Lung (tissue), 12 donors: Measurements from ENCODE around the gene SLC66A2. TPM values are rescaled to one million over a fixed set of nuclear protein-coding genes. Genes with fewer than 3 reads are reported as not detected.

Source experiments
- ATAC-seq: fragments of 200-7000 bp; cut with Tn5 transposase; one replicate; pipeline ENCODE4 v1.9.1; 2020; ENCODE audit warnings: moderate number of reproducible peaks; ENCODE audit not compliant: insufficient read depth, low FRiP score
- DNase-seq, 3 donors: peaks; one replicate each; pipeline ENCODE4 v3.0.0-alpha.2; 2013 to 2017
- H3K27ac ChIP-seq, 2 donors: one replicate each; pipeline ENCODE4 v1.5.1; 2013; ENCODE audit warnings: mild to moderate bottlenecking in 2 of 2, moderate library complexity in 2 of 2, control low read depth in 1 of 2, inconsistent platforms in 1 of 2, low read depth in 1 of 2, low read length in 1 of 2
- H3K27me3 ChIP-seq, 3 donors: one replicate each; pipeline ENCODE4 v1.5.1; 2013; ENCODE audit warnings: low read length in 2 of 3; ENCODE audit not compliant: control insufficient read depth in 3 of 3, insufficient read depth in 3 of 3
- H3K36me3 ChIP-seq, 4 donors: one replicate each; pipeline ENCODE4 v1.5.1; 2013; ENCODE audit warnings: low read length in 4 of 4, mild to moderate bottlenecking in 1 of 4, moderate library complexity in 1 of 4; ENCODE audit not compliant: control insufficient read depth in 4 of 4, insufficient read depth in 4 of 4
- H3K4me1 ChIP-seq, 5 donors: one replicate each; pipeline ENCODE4 v1.5.1; 2013; ENCODE audit warnings: low read length in 5 of 5, mild to moderate bottlenecking in 2 of 5, moderate library complexity in 1 of 5; ENCODE audit not compliant: control insufficient read depth in 5 of 5, insufficient read depth in 5 of 5
- H3K4me3 ChIP-seq: one replicate; pipeline ENCODE4 v1.5.1; 2013; ENCODE audit warnings: mild to moderate bottlenecking, control low read depth, moderate library complexity
- H3K9ac ChIP-seq, 2 donors: one replicate each; pipeline ENCODE4 v1.5.1; 2013; ENCODE audit warnings: low read length in 2 of 2, control low read depth in 1 of 2; ENCODE audit not compliant: insufficient read depth in 1 of 2
- H3K9me3 ChIP-seq, 4 donors: one replicate each; pipeline ENCODE4 v1.5.1; 2013; ENCODE audit warnings: low read length in 3 of 4, mild to moderate bottlenecking in 1 of 4, moderate library complexity in 1 of 4; ENCODE audit not compliant: control insufficient read depth in 4 of 4, insufficient read depth in 3 of 4
- CTCF ChIP-seq: IDR thresholded peaks from 2 replicates; pipeline ENCODE4 v1.5.1; 2012; ENCODE audit warnings: mild to moderate bottlenecking; ENCODE audit errors: control extremely low read depth, extremely low read depth
- WGBS, 2 donors: extraction: QIAGEN DNeasy Blood & Tissue Kit; methylation state at CpG; one replicate each; pipeline ENCODE4 v1.1.7; 2013; 5-methylcytosine and 5-hydroxymethylcytosine counted together
- polyA plus RNA-seq, 2 donors: library from polyadenylated mRNA; stranded (reverse); fragments of 200-250 nt; gene quantifications; one replicate each; pipeline ENCODE4 v1.2.1, GENCODE V29; 2013
- total RNA-seq, 2 donors: library from RNA; depleted of rRNA in 1 of 2; stranded (reverse); fragments of >200 nt in 1 of 2; gene quantifications; one replicate each; pipeline ENCODE4 v1.2.1, GENCODE V29; 2014 to 2021
- donor health status: control.
- donor health status: control.
- donor health status: Bipolar disorder and iron deficiency.
- donor health status: healthy.
- donor health status: DM: yes; HTN: yes; CAD: no.

The SLC66A2 gene
- total and polyA plus RNA-seq, 4 donors, result 26.5 to 71.8 (median 62.3) TPM

- H3K36me3 ChIP-seq, result peaks cover 12 to 31% (median 19%) of the 10 kb centered on the region in 4 donors
- ATAC-seq (no peak), DNase-seq (no peak)
- no peak overlapping the region for H3K27ac ChIP-seq
- H3K9me3 ChIP-seq, result no peaks in the 10 kb centered on the region
- TF ChIP-seq CTCF, result no peak
- no peak overlapping the region for H3K9ac ChIP-seq
- no peak overlapping the region for H3K4me3 ChIP-seq
- H3K27me3 ChIP-seq, result peaks cover 0 to 2% (median 0%) of the 10 kb centered on the region in 3 donors
- H3K4me1 ChIP-seq, result no peaks in the 10 kb centered on the region
- 91% methylated on average over 17 of the region's 17 CpGs for WGBS, 2 donors
Measured at GRCh38 chr18:79971211-79971952, 19.9 kb upstream of the SLC66A2 start.

- DNase-seq, result no peak
- peaks cover 12 to 24% (median 17%) of the 10 kb centered on the region in 4 donors for H3K36me3 ChIP-seq
Measured at GRCh38 chr18:79970419-79971133, 19.1 kb upstream of the SLC66A2 start.

GRCh38 chr18:79965119-79965902, 13.9 kb upstream of the SLC66A2 start:
- peak overlapping the region; percentile 82 to 96 for H3K27ac ChIP-seq
- peak overlapping the region; percentile 76 for H3K4me3 ChIP-seq
- peaks cover 0 to 3% (median 1%) of the 10 kb centered on the region in 4 donors for H3K36me3 ChIP-seq
- peaks cover 0 to 18% (median 14%) of the 10 kb centered on the region in 5 donors for H3K4me1 ChIP-seq
- peak overlapping the region in 1 of 2 donors; percentile 68 for H3K9ac ChIP-seq
- H3K9me3 ChIP-seq, result peaks cover 0 to 3% (median 0%) of the 10 kb centered on the region in 4 donors
- ATAC-seq, result peak; percentile 58
- DNase-seq, result peak; percentile 59 to 74 (median 70)
- TF ChIP-seq CTCF, result no peak
- peaks cover 0 to 7% (median 0%) of the 10 kb centered on the region in 3 donors for H3K27me3 ChIP-seq
- 8 to 9% methylated on average over 24 of the region's 24 CpGs for WGBS, 2 donors

More at GRCh38 chr18:79970419-79971133, 19.1 kb upstream of the SLC66A2 start:
- no peak overlapping the region for H3K4me3 ChIP-seq
- H3K9ac ChIP-seq, result no peak overlapping the region
- no peak for ATAC-seq
- peaks cover 0 to 2% (median 0%) of the 10 kb centered on the region in 5 donors for H3K4me1 ChIP-seq
- H3K9me3 ChIP-seq, result no peaks in the 10 kb centered on the region
- peaks cover 0 to 2% (median 0%) of the 10 kb centered on the region in 3 donors for H3K27me3 ChIP-seq
- 88 to 92% methylated on average over 12 of the region's 12 CpGs for WGBS, 2 donors
- no peak for TF ChIP-seq CTCF
- no peak overlapping the region for H3K27ac ChIP-seq
